NCI-H128 (cell line): Measurements from ENCODE around the gene FAS.
"Not testable (repeated sequence)": the region's sequence is repeated elsewhere in the genome, so short reads cannot be mapped to it uniquely, and the experiment has no call there.

Source experiments
- DNase-seq: peaks from one replicate; lab custom pipeline; 2025; ENCODE audit not compliant: unreplicated experiment; lab: John Stamatoyannopoulos, UW

Gene FAS

GRCh38 chr10:88991899-88992320 lies 1.3 kb downstream of the FAS start:
- DNase-seq, result no peak

GRCh38 chr10:88992921-88993524 lies 2.4 kb downstream of the FAS start:
- DNase-seq, result no peak

DNA sequence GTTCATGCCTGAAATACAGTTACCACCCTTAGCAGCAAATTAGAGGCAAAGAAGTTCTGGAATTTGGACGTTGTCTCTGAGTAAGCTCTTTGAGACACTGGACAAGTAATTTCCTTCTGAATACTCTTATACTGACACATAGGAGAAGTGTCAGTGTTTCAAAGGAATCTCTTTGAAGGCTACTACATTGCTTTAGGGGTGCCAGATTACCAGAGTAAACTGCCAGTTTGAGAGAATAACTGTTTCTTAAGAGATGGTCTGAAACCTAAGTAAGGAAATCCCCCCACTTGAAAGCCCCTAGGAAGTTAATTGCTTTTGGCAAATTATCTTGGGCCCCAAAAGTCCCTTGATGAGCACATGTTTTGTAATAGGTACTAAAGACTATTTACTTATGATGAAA lies 3.4 kb downstream of the FAS start:
- DNase-seq, result no peak

- no peak for DNase-seq
Observed at GRCh38 chr10:88995156-88995876, 4.7 kb downstream of the FAS start.

- DNase-seq, result no peak
Observed at GRCh38 chr10:88996927-88997326, 6.3 kb downstream of the FAS start.

DNA sequence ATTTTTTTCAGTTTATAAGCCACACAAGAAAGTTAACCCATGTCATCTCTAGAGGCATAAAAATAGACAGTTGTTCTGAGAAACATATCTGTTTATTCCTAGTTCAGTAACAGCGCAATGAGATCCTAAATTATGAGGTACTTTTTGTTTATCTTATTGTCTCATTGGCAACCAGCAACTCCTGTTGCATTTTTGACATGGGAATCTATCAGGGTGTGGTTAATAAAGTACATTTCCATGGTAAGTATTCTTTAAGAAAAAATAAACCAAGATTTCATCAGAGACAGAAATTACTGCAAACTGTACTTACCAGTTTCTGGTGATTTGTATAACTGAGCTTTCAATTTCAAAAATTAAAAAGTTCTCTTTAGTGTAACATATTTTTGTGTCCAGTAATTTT lies 9.0 kb downstream of the FAS start:
- no peak for DNase-seq

DNA sequence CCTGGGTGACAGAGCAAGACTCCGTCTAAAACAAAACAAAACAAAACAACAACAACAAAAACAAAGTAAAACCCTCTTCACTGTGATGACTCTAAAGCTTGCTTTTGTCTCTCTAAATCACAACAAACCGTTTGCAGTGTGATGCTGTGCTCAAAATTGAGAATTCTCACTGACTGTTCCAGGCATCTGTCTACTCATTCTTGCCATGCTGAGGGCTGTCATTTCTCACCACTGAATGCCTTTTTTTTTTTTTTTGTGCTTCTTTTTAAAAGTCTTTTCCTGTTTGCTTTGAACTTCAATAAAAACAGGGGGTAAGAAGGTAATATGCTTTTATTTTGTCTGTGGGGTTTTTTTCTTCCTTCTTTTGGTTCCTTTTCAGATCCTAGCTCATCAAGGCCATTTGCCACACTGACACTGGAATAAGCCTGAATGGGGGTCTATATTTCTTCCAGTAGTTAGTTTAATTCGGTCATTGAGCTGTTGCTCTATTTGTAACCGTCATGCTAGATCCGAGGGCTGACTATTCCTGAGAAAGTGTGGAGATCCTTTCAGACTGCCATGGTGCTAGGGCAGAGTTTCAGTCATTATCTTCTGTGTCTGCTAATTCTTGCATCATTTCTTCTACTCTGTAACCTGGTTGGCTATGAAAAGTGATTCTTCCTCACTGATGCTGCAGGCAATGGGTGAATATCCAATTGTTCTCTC lies 10.6 kb downstream of the FAS start:
- no peak for DNase-seq

DNA sequence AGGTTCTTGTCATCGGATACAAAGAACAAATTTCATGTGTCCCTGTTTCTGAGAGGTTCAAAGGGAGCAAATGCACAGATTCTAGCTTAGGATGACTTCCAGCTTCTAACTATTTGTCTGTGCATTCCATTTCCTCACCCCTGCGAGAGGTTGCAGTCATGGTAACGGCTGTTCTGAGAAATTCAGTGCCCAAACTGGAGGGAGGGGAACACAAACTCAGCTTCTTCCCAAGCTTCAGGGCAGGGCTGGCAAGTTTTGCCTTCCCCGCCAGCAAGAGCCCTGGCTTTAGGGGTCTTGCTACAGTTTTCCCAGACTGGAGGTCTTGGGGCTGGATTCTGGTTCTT lies 11.1 kb downstream of the FAS start:
- no peak for DNase-seq

- DNase-seq, result no peak
Observed at GRCh38 chr10:89002226-89002978, 11.8 kb downstream of the FAS start.

DNA sequence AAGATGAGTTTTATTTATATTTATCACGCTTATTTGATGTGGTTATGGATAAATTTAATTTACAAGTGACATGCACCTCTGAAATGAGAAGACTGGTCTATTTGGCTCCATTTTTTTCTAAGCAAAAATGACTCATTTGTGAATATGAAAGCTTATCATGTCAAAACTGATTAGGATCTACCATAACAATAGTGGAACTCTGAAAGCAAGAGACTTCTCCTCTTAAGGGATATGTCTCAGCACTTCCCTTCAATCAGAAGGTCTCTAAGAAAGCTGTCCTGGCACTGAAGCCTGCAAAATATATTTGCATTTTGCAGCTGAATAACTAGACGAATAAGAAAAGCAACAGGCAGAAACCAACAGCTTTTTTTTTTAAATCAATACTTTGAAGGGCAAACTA lies 12.7 kb downstream of the FAS start:
- DNase-seq, result no peak

DNA sequence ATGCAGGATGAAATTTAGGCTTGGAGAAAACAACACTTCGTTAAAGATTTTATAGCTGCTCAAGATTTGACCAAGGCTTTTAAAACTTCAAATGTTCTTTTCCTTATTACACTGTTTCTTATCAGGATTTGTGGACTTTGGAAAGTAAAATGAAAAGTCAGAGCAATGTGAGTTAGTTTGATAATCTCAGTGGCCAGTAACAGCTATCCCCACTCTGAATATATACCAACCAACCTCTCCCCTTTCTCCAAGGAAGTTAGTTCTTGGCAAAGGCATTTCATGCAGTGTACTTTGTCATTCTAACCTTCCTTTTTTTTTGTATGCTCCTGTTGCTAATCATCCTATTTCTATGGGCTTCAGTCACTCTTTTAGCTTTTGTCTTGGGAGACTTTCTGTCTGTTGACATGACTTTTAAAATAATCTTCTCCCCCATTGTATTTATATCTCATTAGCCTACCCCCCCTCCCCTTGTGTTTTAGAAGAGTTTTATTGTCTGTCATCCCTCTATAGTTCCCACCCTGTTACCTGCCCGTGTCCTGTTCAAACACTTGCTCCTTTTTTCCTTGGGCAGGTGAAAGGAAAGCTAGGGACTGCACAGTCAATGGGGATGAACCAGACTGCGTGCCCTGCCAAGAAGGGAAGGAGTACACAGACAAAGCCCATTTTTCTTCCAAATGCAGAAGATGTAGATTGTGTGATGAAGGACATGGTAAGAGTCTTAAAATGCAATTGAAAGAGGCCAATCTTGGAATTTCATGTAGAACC lies 16.7 kb downstream of the FAS start:
- DNase-seq, result no peak

- DNase-seq, result not testable (repeated sequence)
Observed at GRCh38 chr10:89018700-89019346, 28.2 kb downstream of the FAS start.

- no peak for DNase-seq
Observed at GRCh38 chr10:89019569-89020327, 29.1 kb downstream of the FAS start.

DNA sequence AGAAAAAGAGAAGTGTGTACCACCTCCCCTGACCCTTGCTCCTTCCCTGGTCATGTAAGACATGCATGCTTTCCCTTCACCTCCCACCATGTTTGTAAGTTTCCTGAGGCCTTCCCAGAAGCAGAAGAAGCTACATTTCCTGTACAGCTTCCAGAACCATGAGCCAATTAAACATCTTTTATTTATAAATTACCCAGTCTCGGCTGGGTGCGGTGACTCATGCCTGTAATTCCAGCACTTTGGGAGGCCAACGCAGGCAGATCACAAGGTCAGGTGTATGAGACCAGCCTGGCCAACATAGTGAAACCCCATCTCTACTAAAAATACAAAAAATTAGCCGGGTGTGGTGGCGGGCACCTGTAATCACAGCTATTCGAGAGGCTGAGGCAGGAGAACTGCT lies 30.9 kb downstream of the FAS start:
- not testable (repeated sequence) for DNase-seq

- DNase-seq, result no peak
Observed at GRCh38 chr10:89022734-89023133, 32.1 kb downstream of the FAS start.

DNA sequence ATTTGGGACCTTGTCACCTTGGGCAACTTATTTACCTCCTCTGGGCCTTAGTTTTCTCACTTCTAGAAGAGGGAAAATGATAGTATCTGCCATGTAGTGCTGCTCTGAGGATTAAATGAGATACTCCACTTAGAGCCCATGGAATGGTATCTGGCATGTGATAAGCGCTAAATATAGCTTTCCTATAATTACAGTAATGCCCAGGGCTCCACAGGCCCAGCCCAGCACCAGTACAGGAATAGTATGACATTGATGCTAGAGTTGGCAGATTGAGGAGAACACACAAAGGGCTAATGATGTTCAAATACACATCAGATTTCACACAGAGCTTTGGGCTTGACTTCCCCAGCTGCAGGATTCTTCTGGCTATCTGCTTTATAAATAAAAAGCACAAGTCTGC lies 34.9 kb downstream of the FAS start:
- no peak for DNase-seq

GRCh38 chr10:89029181-89029580 lies 38.6 kb downstream of the FAS start:
- DNase-seq, result no peak

- no peak for DNase-seq
Observed at GRCh38 chr10:89029785-89030437, 39.3 kb downstream of the FAS start.

DNA sequence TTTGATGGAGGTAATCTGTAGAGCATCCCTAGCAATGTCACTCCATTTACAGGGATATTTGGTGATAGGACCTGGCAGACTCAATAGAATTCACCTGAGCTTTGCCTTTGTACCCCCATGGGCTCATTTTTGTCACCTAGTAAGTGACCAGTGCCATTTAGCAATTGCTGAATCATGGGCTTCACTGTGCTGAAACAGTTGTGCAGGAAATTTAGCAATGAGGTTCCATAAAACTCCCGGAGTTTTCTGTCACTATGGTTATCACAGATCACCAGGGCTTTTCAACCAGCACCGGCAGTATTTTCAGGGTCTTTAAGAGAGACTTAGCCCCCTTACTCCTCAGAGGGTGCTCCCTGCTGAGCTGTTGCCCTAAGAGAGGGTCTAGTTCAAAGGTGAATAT lies 40.2 kb downstream of the FAS start:
- DNase-seq, result no peak
